Fibroblast of skin of left biceps (primary cell): ENCODE data around the gene GABARAP.

ENCODE experiments used
- DNase-seq, 2 experiments: peaks; one replicate each; pipeline ENCODE4 v3.0.0-alpha.2; 2013; ENCODE audit warnings: low read depth in 2 of 2

GABARAP gene

DNA sequence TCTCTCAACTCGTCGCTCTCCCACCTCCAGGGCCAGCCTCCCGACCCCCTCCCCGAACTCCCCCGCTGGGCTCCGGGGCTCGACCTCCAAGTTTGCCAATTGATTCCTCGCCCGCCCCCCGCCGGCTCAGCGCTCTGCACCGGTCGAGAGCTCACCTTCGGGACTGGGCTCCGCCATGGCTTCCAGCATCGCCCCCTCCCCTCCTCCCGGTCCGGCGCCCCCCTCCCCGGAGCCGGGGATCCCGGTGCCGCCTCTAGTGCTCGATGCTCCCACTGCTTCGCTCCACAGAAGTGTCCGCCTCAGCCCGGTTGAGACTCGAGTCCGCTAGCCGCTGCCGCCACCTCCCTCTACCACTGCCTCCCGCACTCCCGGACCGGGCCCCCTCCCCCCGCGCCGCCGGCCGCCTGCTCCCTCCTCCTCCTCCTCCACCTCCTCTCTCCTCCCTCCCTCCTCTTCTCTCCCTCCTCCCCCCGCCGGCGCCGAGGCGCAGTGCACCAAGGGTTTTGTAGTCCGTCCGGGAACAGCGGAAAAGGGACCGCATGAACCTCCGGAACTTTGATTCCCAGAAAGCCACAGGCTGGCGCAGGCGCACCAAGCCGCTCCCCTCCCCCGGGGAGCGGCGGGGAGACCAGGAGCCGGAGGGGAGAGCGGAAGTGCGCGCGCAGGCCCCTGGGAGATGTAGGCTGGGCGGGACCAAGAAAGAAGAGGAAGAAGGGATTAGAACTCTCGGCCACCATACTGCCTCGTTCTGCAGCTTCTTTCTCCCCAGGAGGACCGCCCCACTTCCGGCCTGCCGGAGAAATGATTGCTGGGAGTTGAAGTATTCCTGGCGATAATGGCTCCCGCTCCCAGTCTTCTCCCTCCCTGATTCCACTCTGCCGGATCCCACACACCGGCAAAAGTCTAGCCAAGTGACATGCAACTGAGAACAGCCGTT is 2.9 kb downstream of the GABARAP start, which contains the start of gene PHF23:
Gene PHF23, minus strand, starts transcription at position 367 of the 937 bp plus-strand sequence. Its CDS starts 178 bp downstream, at position 189.
- DNase-seq: peak; percentile 99

DNA sequence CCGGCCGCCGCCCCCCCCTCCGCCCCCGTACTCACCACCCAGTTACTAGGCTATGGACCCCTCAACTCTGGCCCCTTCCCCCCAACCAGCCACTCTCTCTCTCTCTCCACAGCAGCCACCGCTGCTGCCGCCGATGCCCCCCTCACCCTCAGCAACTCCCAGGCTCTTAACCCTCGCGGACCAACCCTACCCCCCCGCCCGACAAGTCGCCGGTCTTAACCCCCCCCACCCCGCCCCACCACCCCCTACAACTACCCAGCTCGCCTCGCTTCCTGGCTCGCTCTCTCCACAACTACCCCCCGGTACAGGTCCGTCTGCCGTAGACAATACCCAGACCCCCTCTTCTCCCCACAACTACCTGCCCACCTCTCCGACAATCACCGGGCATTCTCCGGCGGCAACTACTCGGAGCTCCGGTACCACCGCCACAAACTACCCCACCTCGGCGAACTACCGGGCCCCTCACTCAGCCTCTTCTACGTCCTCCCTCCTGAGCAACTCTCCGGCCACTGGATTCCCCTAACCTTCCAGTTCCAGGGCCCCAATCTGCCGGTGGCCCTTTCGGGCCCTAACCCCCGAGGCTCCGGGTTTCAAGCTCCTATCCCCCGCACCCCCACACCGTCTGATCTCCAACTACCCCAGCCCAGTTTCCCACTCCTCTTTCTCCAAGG is 3.7 kb downstream of the GABARAP start:
- DNase-seq: no peak

GRCh38 chr17:7237761-7238419 is 4.4 kb downstream of the GABARAP start:
- DNase-seq: no peak

- DNase-seq: no peak
Measured at GRCh38 chr17:7237266-7237760, 4.9 kb downstream of the GABARAP start.

GRCh38 chr17:7236808-7237207 is 5.4 kb downstream of the GABARAP start:
- DNase-seq: no peak

GRCh38 chr17:7235693-7236665 is 6.3 kb downstream of the GABARAP start:
- DNase-seq: no peak

- DNase-seq: peak; percentile 83 to 86
Measured at GRCh38 chr17:7234083-7234951, 7.9 kb downstream of the GABARAP start, which contains the start of gene DVL2. Gene DVL2, minus strand, starts transcription at chr17:7234517. Its CDS starts 255 bp downstream, at chr17:7234262.

DNA sequence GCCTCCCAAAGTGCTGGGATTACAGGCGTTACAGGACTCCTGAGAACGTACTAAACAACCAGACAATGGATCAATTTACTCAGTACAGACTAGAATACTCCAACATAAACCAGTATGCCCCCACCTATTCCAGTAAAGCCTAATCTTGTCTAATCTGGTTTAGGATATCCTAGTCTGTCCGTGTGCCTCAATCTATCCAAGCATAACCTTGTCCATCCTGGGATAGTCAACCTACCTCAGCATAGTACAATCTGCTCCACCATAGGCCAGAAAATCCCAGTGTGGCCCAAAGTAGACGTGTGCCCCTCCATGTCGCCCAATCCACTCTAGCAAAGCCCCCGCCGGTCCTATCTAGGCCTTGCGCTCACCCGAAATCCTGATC is 8.6 kb downstream of the GABARAP start:
- DNase-seq: no peak

DNA sequence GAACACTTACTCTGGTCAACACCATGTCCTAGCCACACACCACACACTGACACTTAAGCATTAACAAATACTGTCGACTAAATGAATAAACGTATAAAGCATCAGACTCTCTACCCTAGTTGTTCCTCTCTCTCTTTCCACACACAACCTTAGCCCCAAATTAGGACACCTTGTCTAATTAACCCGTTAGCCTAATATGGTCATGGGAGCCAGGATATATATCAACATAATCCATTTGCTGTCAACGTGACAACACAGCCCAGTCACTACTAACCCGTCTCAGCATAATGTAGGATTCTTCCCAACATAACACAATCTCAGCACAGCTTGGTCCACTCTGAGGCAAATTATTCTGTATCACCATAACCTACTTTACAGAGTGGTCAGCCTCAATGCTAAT is 10.1 kb downstream of the GABARAP start:
- DNase-seq: no peak

- no peak for DNase-seq
Measured at GRCh38 chr17:7229504-7229903, 12.7 kb downstream of the GABARAP start.

DNA sequence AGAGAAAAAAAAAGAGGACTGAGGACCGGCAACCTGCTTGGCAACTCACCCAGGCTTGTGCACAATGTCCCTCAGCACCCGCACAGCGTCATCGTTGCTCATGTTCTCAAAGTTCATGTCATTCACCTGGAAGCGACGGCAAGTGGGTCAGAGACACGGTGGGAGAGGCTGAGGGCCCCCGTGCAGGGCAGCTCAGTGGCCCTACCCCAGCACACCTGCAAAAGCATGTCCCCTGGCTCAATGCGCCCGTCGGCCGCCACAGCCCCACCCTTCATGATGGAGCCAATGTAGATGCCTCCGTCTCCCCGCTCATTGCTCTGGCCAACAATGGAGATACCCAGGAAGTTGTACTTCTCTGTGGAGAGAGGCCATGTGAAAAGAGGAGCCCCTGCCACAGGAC is 13.3 kb downstream of the GABARAP start:
- DNase-seq: no peak

- DNase-seq: no peak
Measured at GRCh38 chr17:7226721-7227710, 15.2 kb downstream of the GABARAP start.

DNA sequence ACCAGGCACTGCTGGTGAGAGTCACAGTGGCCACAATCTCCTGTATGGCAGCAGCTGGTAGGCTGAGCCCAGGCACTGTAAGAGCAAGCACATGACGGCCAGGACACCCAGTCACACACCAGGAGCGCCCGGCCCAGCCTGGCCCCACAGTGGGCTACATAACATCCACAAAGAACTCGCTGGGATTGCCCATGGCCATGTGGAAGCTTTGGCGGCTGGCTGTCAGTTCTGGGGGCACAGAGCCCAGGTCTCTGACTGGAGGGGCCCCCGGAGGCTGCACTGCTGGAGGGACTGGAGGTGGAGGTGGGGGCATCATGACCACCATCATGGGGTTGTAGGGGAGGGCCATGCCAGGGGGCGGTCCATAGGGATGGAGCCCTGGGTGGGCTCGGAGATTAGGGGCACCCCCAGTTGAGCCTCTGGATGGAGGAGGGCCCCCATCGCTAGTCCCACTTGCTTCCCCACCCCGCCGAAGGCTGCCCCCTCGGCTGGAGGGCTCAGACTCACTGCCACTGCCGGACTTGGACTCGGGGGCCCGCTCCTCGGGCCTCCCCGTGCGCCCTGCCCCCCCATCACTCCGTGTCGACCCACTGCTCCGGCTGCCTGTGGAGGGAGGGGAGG is 16.4 kb downstream of the GABARAP start:
- DNase-seq: no peak

GRCh38 chr17:7224661-7225111 is 17.6 kb downstream of the GABARAP start:
- no peak for DNase-seq

DNA sequence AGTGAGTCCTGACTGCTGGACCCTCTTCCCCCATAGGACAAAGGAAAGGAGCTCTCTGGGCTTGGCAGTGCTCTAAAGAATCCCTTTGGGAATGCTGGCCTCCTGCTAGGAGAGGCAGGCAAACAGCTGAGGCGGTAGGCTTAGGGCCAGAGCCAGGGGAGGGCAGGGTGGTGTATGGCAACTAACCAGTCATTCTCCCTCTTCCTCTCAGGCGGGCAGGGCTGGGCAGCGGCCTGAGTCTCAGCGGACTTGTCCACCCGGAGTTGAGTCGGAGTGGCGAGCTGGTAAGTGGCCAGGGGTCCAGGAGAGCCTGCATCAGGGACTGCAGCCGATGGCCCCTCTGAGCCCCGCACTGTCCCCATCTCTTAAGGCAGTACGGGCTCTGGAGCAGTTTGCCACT is 18.1 kb downstream of the GABARAP start:
- DNase-seq: no peak

- no peak for DNase-seq
Measured at GRCh38 chr17:7223375-7223774, 18.9 kb downstream of the GABARAP start.

GRCh38 chr17:7222972-7223292 is 19.3 kb downstream of the GABARAP start:
- DNase-seq: no peak
